Fibroblast of mammary gland (primary cell): ENCODE data around the gene PARD6B.

ENCODE experiments used
- DNase-seq: peaks from one replicate; pipeline ENCODE4 v3.0.0-alpha.2; 2010; ENCODE audit warnings: low read depth
- H3K4me3 ChIP-seq: 2 replicates; pipeline ENCODE4 v1.5.1; 2011; ENCODE audit warnings: low read depth, mild to moderate bottlenecking, low read length, moderate library complexity; ENCODE audit not compliant: control insufficient read depth
- TF ChIP-seq, protein P1 (sequence below): conservative IDR thresholded peaks from 2 replicates; pipeline ENCODE4 v1.5.1; 2011; ENCODE audit warnings: low read depth, low read length, inconsistent platforms; ENCODE audit not compliant: control insufficient read depth, insufficient read depth

PARD6B gene

DNA sequence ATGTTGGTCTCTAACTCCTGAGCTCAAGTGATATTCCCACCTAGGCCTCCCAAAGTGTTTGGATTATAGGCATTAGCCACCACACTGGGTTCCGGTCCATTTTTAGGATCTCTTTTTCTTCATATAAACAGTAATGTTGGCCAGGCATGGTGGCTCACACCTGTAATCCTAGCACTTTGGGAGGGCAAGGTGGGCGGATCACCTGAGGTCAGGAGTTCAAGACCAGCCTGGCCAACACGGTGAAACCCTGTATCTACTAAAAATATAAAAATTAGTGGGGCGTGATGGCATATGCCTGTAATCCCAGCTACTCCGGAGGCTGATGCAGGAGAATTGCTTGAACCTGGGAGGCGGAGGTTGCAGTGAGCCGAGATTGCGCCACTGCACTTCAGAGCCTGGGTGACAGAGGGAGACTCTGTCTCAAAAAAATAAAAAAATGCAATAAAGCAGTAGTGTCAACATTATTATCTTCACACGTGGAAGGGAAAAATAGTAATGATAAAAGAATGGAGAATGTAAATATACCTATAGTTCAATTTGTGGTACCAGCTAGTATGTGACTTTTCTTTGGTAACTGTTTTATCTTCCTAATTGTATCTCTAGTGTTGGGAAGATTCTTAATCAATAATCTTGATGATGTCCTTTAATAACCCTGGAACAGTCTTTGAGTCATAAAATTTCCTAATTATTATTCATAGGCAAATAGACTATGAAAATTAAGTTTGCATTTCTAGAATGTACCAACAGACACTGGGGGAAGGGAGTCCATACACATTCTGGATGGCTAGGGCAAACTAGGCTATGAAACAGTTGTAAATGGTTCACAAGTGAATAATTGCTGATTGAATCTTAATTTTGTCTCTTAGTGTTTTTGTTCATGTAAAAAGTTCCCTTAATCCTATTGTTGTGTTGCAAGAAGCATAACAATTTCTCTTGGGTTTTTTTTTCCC is 3.6 kb downstream of the PARD6B start:
- DNase-seq: no peak
- TF ChIP-seq, protein P1, sequence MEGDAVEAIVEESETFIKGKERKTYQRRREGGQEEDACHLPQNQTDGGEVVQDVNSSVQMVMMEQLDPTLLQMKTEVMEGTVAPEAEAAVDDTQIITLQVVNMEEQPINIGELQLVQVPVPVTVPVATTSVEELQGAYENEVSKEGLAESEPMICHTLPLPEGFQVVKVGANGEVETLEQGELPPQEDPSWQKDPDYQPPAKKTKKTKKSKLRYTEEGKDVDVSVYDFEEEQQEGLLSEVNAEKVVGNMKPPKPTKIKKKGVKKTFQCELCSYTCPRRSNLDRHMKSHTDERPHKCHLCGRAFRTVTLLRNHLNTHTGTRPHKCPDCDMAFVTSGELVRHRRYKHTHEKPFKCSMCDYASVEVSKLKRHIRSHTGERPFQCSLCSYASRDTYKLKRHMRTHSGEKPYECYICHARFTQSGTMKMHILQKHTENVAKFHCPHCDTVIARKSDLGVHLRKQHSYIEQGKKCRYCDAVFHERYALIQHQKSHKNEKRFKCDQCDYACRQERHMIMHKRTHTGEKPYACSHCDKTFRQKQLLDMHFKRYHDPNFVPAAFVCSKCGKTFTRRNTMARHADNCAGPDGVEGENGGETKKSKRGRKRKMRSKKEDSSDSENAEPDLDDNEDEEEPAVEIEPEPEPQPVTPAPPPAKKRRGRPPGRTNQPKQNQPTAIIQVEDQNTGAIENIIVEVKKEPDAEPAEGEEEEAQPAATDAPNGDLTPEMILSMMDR: no peak
- H3K4me3 ChIP-seq: no peak overlapping the region

DNA sequence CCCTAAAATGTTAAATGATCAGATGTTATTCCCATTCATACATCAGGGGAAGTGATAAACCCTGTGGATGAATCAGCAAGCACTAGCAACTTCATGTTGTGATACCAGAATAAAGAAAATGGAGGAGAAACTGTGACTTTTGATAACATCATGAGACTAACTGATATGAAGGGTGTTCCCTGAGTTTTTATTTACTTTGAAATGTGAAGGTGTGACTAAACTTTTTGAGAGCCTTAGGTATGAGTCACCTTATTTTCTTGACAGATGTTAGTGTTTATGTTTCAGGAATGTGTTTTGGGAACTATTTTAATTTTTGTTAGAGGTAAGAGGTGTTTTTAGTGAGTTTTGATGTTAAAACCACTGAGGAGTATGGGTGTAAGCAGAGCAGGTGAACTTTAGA is 4.4 kb downstream of the PARD6B start:
- TF ChIP-seq, protein P1: no peak
- H3K4me3 ChIP-seq: no peak overlapping the region
- DNase-seq: no peak

DNA sequence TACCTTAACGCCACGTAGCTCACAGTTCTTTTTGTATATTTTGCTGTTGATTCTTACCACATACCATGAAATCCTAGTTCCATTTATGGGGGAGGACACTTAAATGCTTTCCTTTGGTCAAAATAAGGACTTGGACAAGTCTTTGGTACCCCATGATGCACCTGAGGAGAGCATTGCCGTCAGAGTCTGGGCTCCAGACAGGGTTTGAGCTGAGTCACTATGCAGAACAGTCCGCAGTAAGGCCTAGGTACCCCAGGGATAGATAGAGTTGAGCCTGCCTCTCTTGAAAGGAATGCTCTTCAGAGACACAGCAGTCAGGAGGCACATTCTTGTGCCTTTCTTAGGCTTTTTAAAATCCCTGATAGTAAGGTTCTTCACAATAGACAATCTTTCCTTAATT is 6.0 kb downstream of the PARD6B start:
- TF ChIP-seq, protein P1: no peak
- DNase-seq: no peak
- no peak overlapping the region for H3K4me3 ChIP-seq

DNA sequence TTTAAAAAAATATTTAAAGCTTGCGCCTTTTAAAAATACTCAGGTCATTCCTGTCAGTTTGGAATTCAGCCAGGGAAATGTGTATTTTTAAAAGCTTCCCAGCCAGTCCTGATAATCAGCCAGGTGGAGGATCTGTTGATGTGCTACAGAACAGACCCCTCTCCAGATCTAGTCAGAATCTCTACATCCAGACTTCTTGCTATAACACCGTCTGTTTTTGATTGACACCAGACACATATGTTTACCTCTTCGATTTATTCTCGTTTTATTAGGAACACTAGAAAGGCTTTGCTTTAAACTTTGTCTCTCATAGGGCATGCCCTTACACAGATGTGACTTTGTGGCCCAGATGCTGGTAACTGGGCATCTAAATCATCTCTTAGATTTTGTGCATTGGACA is 11.7 kb downstream of the PARD6B start:
- TF ChIP-seq, protein P1: no peak
- DNase-seq: no peak
- no peak overlapping the region for H3K4me3 ChIP-seq

DNA sequence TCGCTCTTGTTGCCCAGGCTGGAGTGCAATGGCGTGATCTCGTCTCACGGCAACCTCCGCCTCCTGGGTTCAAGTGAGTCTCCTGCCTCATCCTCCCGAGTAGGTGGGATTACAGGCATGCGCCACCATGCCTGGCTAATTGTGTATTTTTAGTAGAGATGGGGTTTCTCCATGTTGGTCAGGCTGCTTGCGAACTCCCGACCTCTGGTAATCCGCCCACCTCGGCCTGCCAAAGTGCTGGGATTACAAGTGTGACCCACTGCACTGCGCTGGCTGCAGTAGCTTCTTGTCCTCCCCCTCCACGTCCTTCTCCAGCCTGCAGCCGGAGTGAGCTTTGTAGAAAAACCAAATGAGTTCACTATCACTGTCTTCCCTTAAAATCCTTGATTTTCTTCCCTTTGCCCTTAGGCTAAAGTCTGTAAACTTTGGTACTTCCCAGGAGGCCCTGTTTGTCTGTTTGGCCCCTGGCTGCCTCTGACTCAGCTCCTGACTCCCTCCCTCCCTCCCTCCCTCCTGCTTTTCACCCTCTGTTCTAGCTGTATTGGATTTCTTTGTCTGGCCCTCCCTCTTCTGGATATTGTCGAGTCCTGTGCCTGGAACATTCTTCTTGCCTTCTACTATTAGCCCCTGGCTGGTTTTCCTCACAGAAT is 12.9 kb downstream of the PARD6B start:
- DNase-seq: peak; percentile 90
- H3K4me3 ChIP-seq: no peak overlapping the region
- TF ChIP-seq, protein P1: peak; percentile 48

DNA sequence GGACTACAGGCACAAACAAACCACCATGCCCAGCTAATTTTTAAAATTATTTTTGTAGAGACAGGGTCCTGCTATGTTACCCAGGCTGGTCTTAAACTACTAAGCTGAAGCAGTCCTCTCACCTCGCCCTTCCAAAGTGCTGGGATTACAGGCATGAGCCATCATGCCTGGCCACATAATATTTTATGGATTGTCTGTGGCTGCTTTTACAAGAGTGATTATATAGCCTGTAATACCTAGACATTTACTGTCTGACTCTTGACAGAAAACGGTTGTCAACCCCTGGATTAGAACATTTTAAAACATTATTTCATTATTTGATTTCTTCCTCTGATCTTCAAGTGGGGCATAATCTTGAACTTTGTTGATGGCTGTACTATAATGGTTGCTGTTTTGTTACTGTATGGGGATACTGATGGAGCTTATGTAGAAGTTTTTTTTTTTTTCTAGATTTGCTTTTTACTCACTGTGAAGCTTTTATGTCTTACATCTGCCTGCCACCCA is 14.3 kb downstream of the PARD6B start:
- TF ChIP-seq, protein P1: no peak
- no peak for DNase-seq

More for the DNA sequence above, 14.3 kb downstream of the PARD6B start:
- H3K4me3 ChIP-seq: no peak overlapping the region
